Measurements from ENCODE around the gene MACROD2.

- TF ChIP-seq EZH2 (IDR thresholded peaks at IDR 0.05; ENCODE audit: borderline replicate concordance, low read depth, low read length, poor library complexity, severe bottlenecking) (no peak), CTCF (conservative IDR thresholded peaks at IDR 0.05; ENCODE audit: low read depth, low read length) (no peak)
Observed at GRCh38 chr20:15899967-15900366, 1904.7 kb downstream of the MACROD2 start.
